Suprapubic skin (tissue), 3 donors: ENCODE measurements around the gene DHCR7.

Experiments used
- CTCF ChIP-seq, 2 donors: fragments of 200-600 bp in 1 of 2; fragments of 450-650 bp in 1 of 2; sonication (generic) in 1 of 2; IDR thresholded peaks; one replicate each; pipeline ENCODE4 v1.5.1; 2016 to 2019; ENCODE audit warnings: antibody characterized with exemption in 2 of 2, mild to moderate bottlenecking in 1 of 2, moderate library complexity in 1 of 2
- EP300 ChIP-seq: sonication (generic); formaldehyde crosslinking; IDR thresholded peaks from one replicate; pipeline ENCODE4 v1.6.1; 2017; ENCODE audit warnings: antibody characterized with exemption

- TF ChIP-seq EP300 (no peak), CTCF (IDR thresholded peaks at IDR 0.05) (peak; percentile 7 to 34)
Observed at GRCh38 chr11:71454470-71455113, 6.4 kb upstream of the DHCR7 start.
